HepG2 (cell line): Measurements from ENCODE around the gene HNRNPUL2. TPM values are rescaled to one million over a fixed set of nuclear protein-coding genes. Genes with fewer than 3 reads are reported as not detected.

Source experiments
- ARID5B ChIP-seq: IDR thresholded peaks from 2 replicates; pipeline ENCODE4 v1.4.0; 2020; ENCODE audit warnings: mild to moderate bottlenecking, missing genetic modification reagents
- ATF5 ChIP-seq: sonication (generic); formaldehyde crosslinking; IDR thresholded peaks from 2 replicates; pipeline ENCODE4 v1.4.0; 2020; ENCODE audit warnings: mild to moderate bottlenecking, low read depth, missing genetic modification reagents
- BRF2 ChIP-seq: sonication (generic); formaldehyde crosslinking; IDR thresholded peaks from 2 replicates; pipeline ENCODE4 v1.8.1; 2022; ENCODE audit warnings: mild to moderate bottlenecking, missing genetic modification reagents
- ETV6 ChIP-seq: sonication (generic); formaldehyde crosslinking; conservative IDR thresholded peaks from 2 replicates; pipeline ENCODE4 v1.4.0; 2020; ENCODE audit warnings: missing genetic modification reagents
- GABPA ChIP-seq, 2 experiments: IDR thresholded peaks; 2 replicates each; pipeline ENCODE4 v1.6.1; 2011 to 2016; ENCODE audit warnings: low read depth in 2 of 2, low read length in 1 of 2, missing biosample characterization in 1 of 2, missing genetic modification characterization in 1 of 2
- HMGA1 ChIP-seq: sonication (generic); formaldehyde crosslinking; conservative IDR thresholded peaks from 2 replicates; pipeline ENCODE4 v1.4.0; 2020; ENCODE audit warnings: missing genetic modification reagents
- KMT2A ChIP-seq: sonication (generic); formaldehyde crosslinking; IDR thresholded peaks from 2 replicates; pipeline ENCODE4 v1.4.0; 2020; ENCODE audit warnings: missing genetic modification reagents
- NR2F2 ChIP-seq: IDR thresholded peaks from 2 replicates; pipeline ENCODE4 v1.6.1; 2012; ENCODE audit warnings: low read depth, inconsistent platforms, borderline replicate concordance
- PBX2 ChIP-seq: IDR thresholded peaks from 2 replicates; pipeline ENCODE4 v1.6.1; 2016; ENCODE audit warnings: control low read depth
- RAD21 ChIP-seq: fragments of 450-650 bp; formaldehyde crosslinking; IDR thresholded peaks from 2 replicates; pipeline ENCODE4 v1.5.0; 2020; ENCODE audit warnings: mild to moderate bottlenecking
- RBFOX2 ChIP-seq: fragments of 200-400 bp; formaldehyde crosslinking; IDR thresholded peaks from 2 replicates; pipeline ENCODE4 v1.6.1; 2017; ENCODE audit warnings: low read depth, mild to moderate bottlenecking, low read length
- ZBTB3 ChIP-seq: sonication (generic); formaldehyde crosslinking; IDR thresholded peaks from 2 replicates; pipeline ENCODE4 v1.4.0; 2020; ENCODE audit warnings: low read depth, mild to moderate bottlenecking, moderate library complexity, missing genetic modification reagents, borderline replicate concordance
- ZBTB34 ChIP-seq: sonication (generic); formaldehyde crosslinking; IDR thresholded peaks from 2 replicates; pipeline ENCODE4 v1.8.0; 2022; ENCODE audit warnings: mild to moderate bottlenecking, missing genetic modification reagents
- ZFX ChIP-seq: sonication (generic); formaldehyde crosslinking; IDR thresholded peaks from 2 replicates; pipeline ENCODE4 v1.4.0; 2020; ENCODE audit warnings: mild to moderate bottlenecking, low read depth, missing genetic modification reagents, moderate library complexity
- ZNF143 ChIP-seq: sonication (generic); formaldehyde crosslinking; IDR thresholded peaks from 2 replicates; pipeline ENCODE4 v1.4.0; 2020; ENCODE audit warnings: missing genetic modification reagents
- ZNF274 ChIP-seq: sonication (generic); formaldehyde crosslinking; IDR thresholded peaks from 2 replicates; pipeline ENCODE4 v1.5.1; 2020; ENCODE audit warnings: mild to moderate bottlenecking, missing genetic modification reagents
- ZNF383 ChIP-seq: sonication (generic); formaldehyde crosslinking; IDR thresholded peaks from 2 replicates; pipeline ENCODE4 v1.4.0; 2020; ENCODE audit warnings: missing genetic modification reagents, mild to moderate bottlenecking, borderline replicate concordance
- ZNF468 ChIP-seq: sonication (generic); formaldehyde crosslinking; IDR thresholded peaks from 2 replicates; pipeline ENCODE4 v1.8.0; 2022; ENCODE audit warnings: mild to moderate bottlenecking, moderate library complexity, missing genetic modification reagents
- ZNF629 ChIP-seq: sonication (generic); formaldehyde crosslinking; conservative IDR thresholded peaks from 2 replicates; pipeline ENCODE4 v1.5.0; 2020; ENCODE audit warnings: missing genetic modification reagents
- polyA plus RNA-seq, 8 experiments: library from polyadenylated mRNA; depleted of rRNA in 3 of 8; stranded (reverse) in 7 of 8; unstranded in 1 of 8; fragments of >200 nt; fragmentation: Illumina TruSeq in 4 of 8; extraction: Trizol in 4 of 8; gene quantifications; 2 replicates each; pipeline versions ENCODE4 v1.2.1 to v1.2.3, GENCODE V29; 2011 to 2016; ENCODE audit warnings: low read depth in 4 of 8, missing spikeins in 1 of 8, mixed read lengths in 1 of 8; ENCODE audit not compliant: insufficient read depth in 1 of 8
- total RNA-seq, 5 experiments: library from RNA; depleted of rRNA; stranded (reverse); fragments of >200 nt; fragmentation: Illumina TruSeq; extraction: Trizol; gene quantifications; 2 replicates each; pipeline ENCODE4 v1.2.3, GENCODE V29; 2016; ENCODE audit warnings: low read depth in 1 of 5

Gene HNRNPUL2
- total and polyA plus RNA-seq, 2 of the 13 experiments (the other 11 are each of a cell fraction or from before 2014, with no cell fraction given), result 8.4 to 9.6 TPM

GRCh38 chr11:62771144-62772021 lies 44.1 kb upstream of the HNRNPUL2 start, which contains the start of gene TAF6L (continued):
- TF ChIP-seq GABPA (IDR thresholded peaks at IDR 0.05; ENCODE audit: low read depth, low read length), result peak; percentile 32
- peak; percentile 74 for TF ChIP-seq GABPA (CRISPR knock-in tag; IDR thresholded peaks at IDR 0.05; ENCODE audit: low read depth)
- TF ChIP-seq ETV6, result no peak
- TF ChIP-seq KMT2A (CRISPR knock-in tag), result peak; percentile 47; the same call in 1 of the 2 replicates
- TF ChIP-seq BRF2, result no peak
- TF ChIP-seq ZNF383 (CRISPR knock-in tag), result peak; percentile 55; the same call in 1 of the 2 replicates
- TF ChIP-seq ZBTB34 (CRISPR knock-in tag), result peak; percentile 41; the same call in 1 of the 2 replicates
- TF ChIP-seq RBFOX2, result peak; percentile 90
- TF ChIP-seq ATF5, result no peak
- TF ChIP-seq HMGA1 (CRISPR knock-in tag), result no peak
- 0 out of 2 replicates have a peak, but pooled peaks have one; percentile 48 for TF ChIP-seq ZNF274 (CRISPR knock-in tag)
- TF ChIP-seq ZNF143 (CRISPR knock-in tag), result 0 out of 2 replicates have a peak, but pooled peaks have one; percentile 8
- TF ChIP-seq NR2F2, result peak; percentile 85
- TF ChIP-seq PBX2 (CRISPR knock-in tag), result no peak
- 0 out of 2 replicates have a peak, but pooled peaks have one; percentile 54 for TF ChIP-seq ZBTB3 (CRISPR knock-in tag)
- peak; percentile 99 for TF ChIP-seq ZNF629 (CRISPR knock-in tag)
- TF ChIP-seq ARID5B (CRISPR knock-in tag), result peak; percentile 59; the same call in 1 of the 2 replicates
- TF ChIP-seq ZFX (CRISPR knock-in tag), result peak; percentile 56
- TF ChIP-seq RAD21, result no peak; the same call in 1 of the 2 replicates
- TF ChIP-seq ZNF468, result no peak
